GM21786 (cell line): ENCODE results near the gene CDC42BPA.

ENCODE experiments used
- ATAC-seq: cut with Tn5 transposase; IDR thresholded peaks from one replicate; pipeline ENCODE4 v1.9.1; 2021; ENCODE audit not compliant: unreplicated experiment

Gene CDC42BPA

DNA sequence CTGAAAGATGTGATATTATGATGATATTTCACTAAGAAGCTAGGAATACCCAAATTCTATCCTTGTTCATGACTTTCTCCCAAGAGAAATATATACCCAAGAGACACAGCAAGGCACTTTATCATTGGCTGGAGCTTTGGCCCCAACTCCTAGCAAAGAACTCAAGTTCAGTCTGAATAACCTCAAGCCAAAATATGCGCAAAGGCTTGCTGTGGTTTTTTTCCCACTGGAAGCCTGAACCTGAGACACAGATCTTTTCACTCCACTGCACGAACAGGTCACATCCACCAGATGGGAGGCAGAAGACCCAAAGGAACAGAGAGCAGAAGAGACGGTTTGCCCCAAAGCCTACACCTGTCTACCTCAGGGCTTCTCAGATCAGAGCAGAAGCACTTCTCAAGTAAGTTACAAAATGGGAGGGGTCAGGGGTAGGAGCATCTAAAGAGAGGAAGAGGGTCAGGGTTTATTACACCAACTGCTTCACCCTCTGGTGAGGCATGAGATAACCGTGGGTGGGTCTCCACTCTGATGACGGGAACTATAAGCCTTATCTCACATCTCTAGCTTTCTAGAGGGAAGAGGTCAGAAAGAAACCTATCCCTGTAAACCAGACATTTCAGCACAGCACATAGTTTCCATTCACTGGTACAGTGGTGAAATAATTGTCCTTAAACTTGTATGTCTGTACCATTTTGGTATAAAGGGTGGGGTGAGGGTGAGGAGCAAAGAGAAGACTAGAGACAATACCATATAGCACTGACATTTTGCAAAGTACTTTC is 17.1 kb upstream of the CDC42BPA start:
- ATAC-seq, result no peak

DNA sequence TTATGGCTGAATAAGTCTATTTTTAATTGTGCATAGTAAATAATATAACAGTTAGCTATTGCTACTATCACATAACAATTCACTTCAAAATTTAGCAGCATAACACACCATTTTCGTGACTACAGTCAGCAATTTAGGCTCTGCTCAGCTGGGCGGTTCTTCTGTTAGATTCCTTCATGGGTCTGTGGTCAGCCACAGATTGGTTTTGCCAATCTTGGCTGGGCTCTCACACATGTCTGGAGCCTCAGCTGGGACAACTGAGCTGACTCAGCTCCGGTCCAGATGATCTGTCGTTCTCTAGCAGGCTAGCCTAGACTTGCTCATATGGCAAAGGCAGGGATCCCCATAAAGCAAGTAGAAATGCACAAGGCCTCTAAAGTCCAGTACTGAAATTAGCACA is 15.1 kb upstream of the CDC42BPA start:
- no peak for ATAC-seq

DNA sequence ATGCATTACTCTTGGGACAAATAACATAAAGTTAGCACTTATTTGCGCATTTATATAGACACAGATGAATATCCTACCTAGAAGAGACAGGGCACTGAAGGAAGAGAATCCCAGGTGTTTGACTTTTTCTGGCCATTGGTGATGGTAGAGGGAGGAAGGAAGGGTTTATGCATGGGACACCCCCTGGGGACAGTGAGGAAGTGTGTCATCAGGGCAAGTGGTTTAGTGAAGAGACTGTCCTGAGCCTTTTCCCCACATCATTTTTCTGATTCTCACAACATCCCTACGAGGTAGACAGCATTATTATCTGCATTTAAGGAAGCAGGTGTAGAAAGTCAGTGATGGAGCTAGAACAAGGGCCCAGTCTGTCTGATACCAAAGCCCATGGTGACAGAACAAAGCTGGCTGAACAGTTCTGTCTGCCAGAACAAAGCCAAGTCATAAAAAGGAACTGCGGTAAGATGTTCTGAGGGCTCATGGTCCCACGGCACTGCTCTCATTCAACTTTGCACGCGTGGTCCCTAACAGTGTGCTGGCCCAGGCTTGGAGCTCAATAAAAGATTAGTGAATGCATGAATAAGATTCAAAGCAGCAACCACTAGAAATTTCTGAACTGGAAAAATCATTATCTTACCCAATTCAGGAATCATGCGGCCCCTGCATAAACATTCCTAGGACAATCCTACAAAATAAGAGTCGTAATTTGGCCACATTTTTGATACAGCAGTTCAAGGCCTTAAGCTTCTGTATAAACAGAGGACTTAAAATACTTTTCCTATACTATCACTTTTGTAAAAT is 12.2 kb upstream of the CDC42BPA start:
- no peak for ATAC-seq

- no peak for ATAC-seq
Measured at GRCh38 chr1:227328405-227329019, 10.2 kb upstream of the CDC42BPA start.

DNA sequence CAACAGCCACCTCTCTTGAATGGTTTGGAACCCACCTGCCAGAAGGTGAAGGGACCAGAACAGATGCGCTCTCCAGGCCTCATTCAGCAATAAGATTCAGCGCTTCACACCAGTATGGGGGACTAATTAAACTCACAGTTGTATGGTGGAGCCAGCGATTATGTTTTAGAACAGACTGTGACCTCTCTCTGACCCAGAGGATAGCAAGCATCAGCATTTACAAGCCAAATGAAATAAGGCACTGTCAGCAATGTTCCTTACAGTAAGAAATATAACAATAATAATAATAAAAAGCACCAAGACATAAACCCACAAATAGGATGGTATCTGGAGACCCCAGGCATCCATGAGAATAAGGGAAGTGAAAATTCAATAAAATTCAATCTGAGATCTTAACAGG is 6.9 kb upstream of the CDC42BPA start:
- no peak for ATAC-seq

GRCh38 chr1:227323967-227324268 is 5.6 kb upstream of the CDC42BPA start:
- ATAC-seq, result no peak

GRCh38 chr1:227323171-227323966 is 5.1 kb upstream of the CDC42BPA start:
- no peak for ATAC-seq

DNA sequence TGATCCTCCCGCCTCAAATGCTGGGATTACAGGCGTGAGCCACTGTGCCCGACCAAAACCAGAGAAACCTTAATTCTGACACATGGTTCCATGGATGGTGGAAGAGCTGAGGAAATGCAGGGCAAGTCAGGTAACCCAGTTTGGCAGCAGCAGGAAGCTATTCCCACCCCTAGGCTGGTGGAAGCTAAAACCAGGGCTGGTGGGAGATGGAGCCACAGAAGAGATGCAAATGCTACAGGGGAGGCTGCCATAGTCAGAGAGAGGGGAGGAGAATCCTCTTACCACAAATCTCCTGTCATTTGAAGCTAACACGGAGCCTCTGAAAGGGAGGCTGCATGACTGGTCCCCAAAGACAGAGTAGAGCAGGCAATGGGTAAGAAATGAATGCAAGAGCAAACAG is 4.1 kb upstream of the CDC42BPA start:
- no peak for ATAC-seq

- peak; percentile 47 for ATAC-seq
Measured at GRCh38 chr1:227321035-227321434, 2.7 kb upstream of the CDC42BPA start.

- ATAC-seq, result no peak
Measured at GRCh38 chr1:227320476-227320875, 2.2 kb upstream of the CDC42BPA start.

- ATAC-seq, result no peak
Measured at GRCh38 chr1:227318853-227319607, 738 bp upstream of the CDC42BPA start.

- no peak for ATAC-seq
Measured at GRCh38 chr1:227317523-227318015, 723 bp downstream of the CDC42BPA start.

- ATAC-seq, result no peak
Measured at GRCh38 chr1:227317011-227317451, 1.3 kb downstream of the CDC42BPA start.

GRCh38 chr1:227316456-227316855 is 1.8 kb downstream of the CDC42BPA start:
- no peak for ATAC-seq

DNA sequence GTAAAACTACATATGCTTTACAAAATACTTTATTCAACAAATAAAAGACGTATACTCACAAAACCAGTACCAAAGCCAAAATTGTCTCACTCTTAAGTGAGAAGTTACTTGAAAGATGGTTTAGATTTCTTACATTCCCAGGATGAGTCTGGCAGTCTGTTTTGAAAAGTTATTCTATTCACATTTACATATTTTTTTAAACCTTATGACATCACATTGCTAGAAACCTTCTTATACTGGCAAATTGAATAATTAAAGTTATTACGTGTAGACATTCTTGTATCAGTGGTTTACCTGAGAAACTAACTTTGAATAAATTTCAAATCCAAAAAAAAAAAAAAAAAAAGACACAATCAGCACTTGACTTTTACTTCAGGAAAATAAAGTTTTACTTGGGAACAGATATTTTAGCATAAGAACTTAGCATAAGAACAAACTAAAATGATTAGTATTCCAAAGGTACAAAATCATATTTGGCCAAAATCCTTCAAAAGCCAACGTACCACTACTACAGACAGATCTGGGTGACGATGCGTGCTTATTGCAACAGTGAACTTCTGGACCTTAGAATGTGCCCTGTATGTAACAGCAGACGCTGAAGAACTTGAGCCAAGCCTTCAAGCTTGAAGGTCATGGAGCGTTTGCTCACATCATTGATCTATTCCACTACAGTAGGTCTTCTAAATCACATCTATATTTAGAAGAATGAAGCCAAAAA is 2.5 kb downstream of the CDC42BPA start:
- no peak for ATAC-seq

- ATAC-seq, result no peak
Measured at GRCh38 chr1:227314014-227314848, 4.1 kb downstream of the CDC42BPA start.

GRCh38 chr1:227312361-227313025 is 5.8 kb downstream of the CDC42BPA start:
- ATAC-seq, result no peak

- no peak for ATAC-seq
Measured at GRCh38 chr1:227311389-227312001, 6.8 kb downstream of the CDC42BPA start.
